HG03097 (cell line): ENCODE results near the gene MSN.
A peak's percentile ranks its signal among the peaks of the same experiment; 100 is the strongest.
"Not testable (repeated sequence)": the region's sequence is repeated elsewhere in the genome, so short reads cannot be mapped to it uniquely, and the experiment has no call there.

ENCODE experiments used
- ATAC-seq: cut with Tn5 transposase; IDR thresholded peaks from one replicate; pipeline ENCODE4 v1.9.1; 2021; ENCODE audit not compliant: unreplicated experiment, low FRiP score

Gene MSN

DNA sequence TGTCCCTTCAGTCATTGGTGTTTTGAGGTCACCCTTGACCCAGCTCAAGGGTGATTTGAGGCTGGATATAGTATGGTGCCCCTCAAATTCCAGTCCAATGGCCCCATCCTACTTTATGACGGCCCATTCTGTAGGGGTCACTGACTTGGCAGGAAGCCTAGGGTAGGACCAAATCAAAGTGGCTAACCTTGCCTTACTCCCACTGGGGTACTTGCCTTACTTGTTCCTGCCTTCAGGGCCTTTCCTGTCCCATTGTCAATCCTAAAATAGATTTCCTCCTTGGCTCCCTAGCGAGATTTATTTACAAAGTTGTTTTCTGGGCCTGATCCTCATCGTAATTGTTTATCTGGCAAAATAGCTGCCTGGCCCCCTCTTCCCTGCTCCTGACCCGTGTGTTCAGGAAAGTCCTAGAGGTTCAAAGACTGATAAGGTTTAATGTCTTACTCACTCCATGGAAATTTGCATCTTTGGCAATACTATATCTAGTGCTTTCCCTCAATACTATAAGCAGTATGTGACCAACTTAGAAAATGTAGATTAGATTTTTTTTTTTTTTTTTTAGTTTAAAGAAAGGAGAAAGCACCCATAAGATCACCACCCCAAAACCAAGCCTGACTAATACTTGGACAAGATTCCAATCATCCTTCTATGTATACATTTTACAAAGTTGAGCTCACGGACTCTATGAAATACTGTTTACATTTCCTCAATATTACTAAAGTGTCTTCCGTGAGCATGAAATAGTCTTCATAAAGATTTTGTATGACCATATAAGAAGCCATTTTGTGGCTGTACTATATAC is 44.8 kb downstream of the MSN start:
- no peak for ATAC-seq

GRCh38 chrX:65718538-65718937 is 51.1 kb downstream of the MSN start:
- ATAC-seq, result no peak

GRCh38 chrX:65720381-65720964 is 53.0 kb downstream of the MSN start:
- ATAC-seq, result no peak

GRCh38 chrX:65723706-65724105 is 56.3 kb downstream of the MSN start:
- peak; percentile 81 for ATAC-seq

- ATAC-seq, result no peak
These were observed 59.3 kb downstream of the MSN start for GRCh38 chrX:65726715-65727114.

GRCh38 chrX:65731684-65732289 is 64.3 kb downstream of the MSN start:
- ATAC-seq, result no peak

- no peak for ATAC-seq
These were observed 73.5 kb downstream of the MSN start for GRCh38 chrX:65740909-65741308.

GRCh38 chrX:65741823-65742222 is 74.4 kb downstream of the MSN start:
- ATAC-seq, result no peak

DNA sequence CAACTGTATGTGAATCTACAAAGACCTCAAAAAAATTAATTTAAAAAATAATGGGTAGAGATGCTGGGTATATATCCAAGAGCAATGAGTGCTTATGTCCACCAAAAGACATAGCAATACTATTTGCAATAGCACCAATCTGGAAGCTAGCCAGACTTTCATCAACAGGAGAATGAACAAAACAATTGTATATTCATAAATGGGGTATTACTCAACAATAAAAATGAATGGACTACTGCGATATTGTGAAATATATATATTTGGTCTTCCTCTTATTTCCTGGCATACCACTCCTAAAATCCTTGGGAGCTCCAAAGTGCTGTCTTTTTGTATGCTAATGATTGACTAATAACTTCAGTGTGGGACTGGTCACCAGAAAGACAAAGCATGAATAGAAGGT is 77.5 kb downstream of the MSN start:
- ATAC-seq, result no peak

DNA sequence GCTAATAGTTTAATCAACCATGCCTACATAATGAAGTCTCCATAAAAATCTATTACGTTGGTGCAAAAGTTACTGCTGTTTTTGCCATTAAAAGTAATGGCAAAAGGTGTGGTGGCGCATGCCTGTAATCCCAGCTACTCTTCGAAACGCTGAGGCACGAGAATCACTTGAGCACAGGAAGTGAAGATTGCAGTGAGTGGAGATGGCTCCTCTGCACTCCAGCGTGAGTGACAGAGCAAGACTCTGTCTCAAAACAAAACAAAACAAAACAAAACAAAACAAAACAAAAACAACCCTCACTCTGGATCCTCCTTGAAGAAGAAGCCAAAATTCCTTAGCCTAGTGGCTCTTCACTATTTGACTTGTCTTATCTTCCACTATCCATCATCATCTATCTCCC is 78.0 kb downstream of the MSN start:
- no peak for ATAC-seq

- no peak for ATAC-seq
These were observed 78.5 kb downstream of the MSN start for GRCh38 chrX:65745992-65746391.

DNA sequence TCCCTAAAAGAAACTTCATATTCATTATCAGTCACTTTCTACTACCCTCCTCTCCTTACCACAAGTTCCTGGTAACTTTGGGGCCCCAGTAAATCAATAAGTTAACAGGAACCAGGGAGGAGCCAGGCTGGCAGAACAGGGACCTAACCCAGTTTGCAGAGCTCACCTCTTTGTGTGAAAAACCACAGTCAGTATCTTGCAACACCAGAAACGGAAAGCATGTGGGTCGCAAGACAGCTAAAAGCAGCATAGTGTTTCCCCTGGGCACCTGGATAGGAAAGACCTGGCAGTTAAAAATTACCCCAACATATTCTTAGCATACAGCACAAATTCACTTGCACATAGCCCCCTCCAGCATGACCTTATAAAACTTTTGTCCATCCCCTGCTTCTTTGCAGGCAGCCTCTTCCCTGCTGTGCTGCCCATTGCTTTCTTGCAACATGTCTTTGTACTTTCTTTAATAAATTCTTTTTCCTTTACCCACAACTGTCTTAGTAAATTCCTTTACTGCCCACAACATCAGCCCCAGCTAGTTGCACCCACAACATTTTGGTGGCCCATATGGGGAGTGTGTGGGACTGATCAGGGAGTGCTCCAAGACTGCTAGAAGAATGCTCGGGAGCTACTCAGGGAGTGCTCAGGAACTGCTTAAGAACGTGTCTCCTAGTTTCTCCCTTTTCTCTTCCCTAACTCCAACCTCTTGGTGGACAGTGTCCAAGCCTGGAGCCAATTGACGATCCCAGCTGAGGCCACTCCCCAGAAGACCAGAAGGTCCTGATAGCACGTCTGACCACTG is 83.4 kb downstream of the MSN start:
- ATAC-seq, result peak; percentile 94

- ATAC-seq, result no peak
These were observed 84.1 kb downstream of the MSN start for GRCh38 chrX:65751519-65751918.

- no peak for ATAC-seq
These were observed 84.8 kb downstream of the MSN start for GRCh38 chrX:65752294-65752693.

GRCh38 chrX:65755786-65756185 is 88.3 kb downstream of the MSN start:
- no peak for ATAC-seq

DNA sequence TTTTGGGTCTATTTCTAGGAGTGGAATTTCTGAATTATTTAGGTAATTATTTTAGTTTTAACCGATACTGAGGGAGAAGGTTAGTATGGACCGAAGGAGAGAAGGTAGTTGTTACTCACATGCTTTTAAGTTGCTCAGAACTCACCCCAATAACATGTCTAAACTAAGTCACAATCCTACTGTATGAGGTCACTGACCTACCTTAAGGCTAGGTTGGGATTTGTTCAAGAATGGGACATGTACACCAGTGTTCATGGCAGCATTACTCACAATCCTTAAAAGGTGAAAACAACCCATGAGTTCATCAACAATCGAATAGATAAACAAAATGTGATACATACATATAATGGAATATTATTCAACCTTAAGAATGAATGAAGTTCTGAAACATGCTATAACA is 90.5 kb downstream of the MSN start:
- ATAC-seq, result no peak

DNA sequence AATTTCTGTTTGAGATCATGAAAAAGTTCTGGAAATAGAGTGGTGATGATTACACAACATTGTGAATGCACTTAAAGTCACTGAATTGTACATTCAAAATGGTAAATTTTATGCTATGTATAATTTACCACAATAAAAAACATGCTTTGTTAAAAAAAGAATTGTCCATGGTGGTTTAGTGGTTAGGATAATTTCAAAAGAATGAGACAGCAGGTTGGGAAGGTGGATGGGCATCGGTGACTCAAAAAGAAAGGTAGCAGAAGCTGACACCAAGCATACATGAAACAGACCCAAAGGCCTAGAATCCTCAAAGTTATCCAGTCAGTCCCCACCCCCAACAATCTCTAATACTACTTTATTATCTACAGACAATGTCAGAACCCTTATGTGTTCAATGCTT is 91.1 kb downstream of the MSN start:
- no peak for ATAC-seq

DNA sequence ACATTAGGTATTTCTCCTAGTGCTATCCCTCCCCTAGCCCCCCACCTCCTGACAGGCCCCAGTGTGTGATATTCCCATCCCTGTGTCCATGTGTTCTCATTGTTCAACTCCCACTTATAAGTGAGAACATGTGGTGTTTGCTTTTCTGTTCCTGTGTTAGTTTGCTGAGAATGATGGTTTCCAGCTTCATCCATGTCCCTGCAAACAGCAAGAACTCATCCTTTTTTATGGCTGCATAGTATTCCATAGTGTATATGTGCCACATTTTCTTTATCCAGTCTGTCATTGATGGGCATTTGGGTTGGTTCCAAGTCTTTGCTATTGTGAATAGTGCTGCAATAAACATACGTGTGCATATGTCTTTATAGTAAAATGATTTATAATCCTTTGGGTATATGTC is 92.1 kb downstream of the MSN start:
- ATAC-seq, result not testable (repeated sequence)

DNA sequence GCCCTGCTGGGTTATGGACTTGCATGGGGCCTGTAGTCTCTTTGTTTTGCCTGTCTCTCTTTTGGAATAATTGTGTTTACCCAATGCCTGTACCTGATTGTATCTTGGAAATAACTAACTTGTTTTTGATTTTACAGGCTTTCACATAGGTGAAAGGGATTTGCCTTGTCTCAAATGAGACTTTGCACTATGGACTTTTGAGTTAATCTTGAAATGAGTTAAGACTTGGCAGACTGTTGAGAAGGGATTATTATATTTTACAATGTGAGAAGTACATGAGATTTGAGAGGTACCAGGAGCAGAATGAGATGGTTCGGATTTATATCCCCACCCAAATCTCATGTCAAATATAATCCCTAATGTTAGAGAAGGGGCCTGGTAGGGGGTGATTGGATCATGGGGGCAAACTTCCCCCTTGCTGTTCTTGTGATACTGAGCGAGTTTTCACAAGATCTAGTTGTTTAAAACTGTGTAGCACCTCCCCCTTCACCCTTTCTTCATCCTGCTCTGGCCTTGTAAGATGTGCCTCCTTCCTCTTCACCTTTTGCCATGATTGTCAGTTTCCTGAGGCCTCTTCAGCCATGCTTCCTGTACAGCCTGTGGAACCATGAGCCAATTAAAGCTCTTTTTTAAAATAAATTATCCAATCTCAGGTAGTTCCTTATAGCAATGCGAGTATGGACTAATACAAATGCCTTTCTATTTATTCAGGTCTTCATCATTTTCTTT is 102.3 kb downstream of the MSN start:
- no peak for ATAC-seq

GRCh38 chrX:65772842-65773241 is 105.4 kb downstream of the MSN start:
- ATAC-seq, result no peak

DNA sequence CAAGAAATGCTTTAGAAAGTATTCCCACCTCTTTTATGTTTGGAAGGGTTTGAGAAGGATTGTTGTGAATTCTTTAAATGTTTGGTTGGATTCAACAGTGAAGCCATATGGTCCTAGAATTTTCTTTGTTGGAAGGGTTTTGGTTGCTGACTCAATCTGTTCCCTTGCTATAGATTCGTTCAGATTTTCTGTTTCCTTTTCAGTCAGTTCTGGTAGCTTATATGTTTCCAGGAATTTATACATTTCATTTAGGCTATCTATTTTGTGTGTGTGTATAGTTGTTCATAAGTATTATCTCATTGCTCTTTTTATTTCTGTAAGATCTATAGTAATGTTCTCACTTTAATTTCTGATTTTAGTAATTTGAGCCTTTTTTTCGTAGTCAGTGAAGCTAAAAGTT is 114.4 kb downstream of the MSN start:
- no peak for ATAC-seq
